Activated CD8-positive, alpha-beta memory T cell treated with anti-CD3 and anti-CD28 coated beads, Interleukin-2, amount 10 ng/mL, durations not matched to agents 7 days and 5 days (primary cell): ENCODE data around the gene BNIP2. TPM values are rescaled to one million over a fixed set of nuclear protein-coding genes. Genes with fewer than 3 reads are reported as not detected.

ENCODE experiments used
- ATAC-seq: fragments of 150-1000 bp; cut with Tn5 transposase; one replicate; pipeline ENCODE4 v1.10.0; 2021; ENCODE audit warnings: moderate library complexity
- CTCF ChIA-PET: fragments of 350-600 bp; sonication (Branson Sonifier 250); formaldehyde crosslinking; loops from one replicate; lab custom pipeline; 2021; ENCODE audit warnings: antibody characterized with exemption; lab: Charles Lee
- DNase-seq: peaks from one replicate; pipeline ENCODE4 v3.0.0-alpha.2; 2020
- H3K27ac Mint-ChIP-seq: one replicate; pipeline ENCODE4 v1.8.0; 2021; ENCODE audit warnings: mild to moderate bottlenecking, mixed read lengths
- H3K27me3 Mint-ChIP-seq: one replicate; pipeline ENCODE4 v1.8.0; 2021; ENCODE audit warnings: mixed read lengths
- H3K36me3 Mint-ChIP-seq: one replicate; pipeline ENCODE4 v1.8.0; 2021; ENCODE audit warnings: mild to moderate bottlenecking, mixed read lengths
- H3K4me1 Mint-ChIP-seq: one replicate; pipeline ENCODE4 v1.8.0; 2021; ENCODE audit warnings: mixed read lengths
- H3K4me3 Mint-ChIP-seq: one replicate; pipeline ENCODE4 v1.8.0; 2021; ENCODE audit warnings: mild to moderate bottlenecking, moderate library complexity, mixed read lengths
- H3K9me3 Mint-ChIP-seq: one replicate; pipeline ENCODE4 v1.8.0; 2022; ENCODE audit warnings: low read depth, mixed read lengths
- total RNA-seq, 2 experiments: library from RNA; stranded (reverse); gene quantifications; one replicate each; pipeline ENCODE4 v1.2.3, GENCODE V29; 2021

Gene BNIP2
- total RNA-seq, 2 experiments from 2014 or later, result 59.3 to 75.2 TPM

GRCh38 chr15:59609730-59610712, 79.1 kb downstream of the BNIP2 start:
- no peak overlapping the region for H3K4me3 Mint-ChIP-seq
- H3K27ac Mint-ChIP-seq, result no peak overlapping the region
- H3K27me3 Mint-ChIP-seq, result peaks cover 31% of the 10 kb centered on the region
- ATAC-seq (no peak), DNase-seq (no peak)
- H3K36me3 Mint-ChIP-seq, result peaks cover 2% of the 10 kb centered on the region
- H3K9me3 Mint-ChIP-seq, result peaks cover 5% of the 10 kb centered on the region
- H3K4me1 Mint-ChIP-seq, result peaks cover 2% of the 10 kb centered on the region
- CTCF ChIA-PET, result interaction anchor here (0.6 to 1.5 kb wide), 2 partner anchors 10 to 77 kb away, joined by 3 read pairs; no protein-coding TSS in a partner anchor

Other genes starting within 250 kb of the BNIP2 start
- not detected for gene GCNT3, start 77.5 kb downstream of the BNIP2 start, total RNA-seq
- gene GTF2A2, start 31.8 kb downstream of the BNIP2 start, total RNA-seq, result 100 to 1,000 TPM; 105 to 144 TPM